Activated T-cell treated with anti-CD3 and anti-CD28 coated beads, Interleukin-2, amount 50 U/mL, for 1 hour (primary cell): ENCODE results near the gene BCKDHA.
"Not testable (repeated sequence)": the region's sequence is repeated elsewhere in the genome, so short reads cannot be mapped to it uniquely, and the experiment has no call there.

Source experiments
- DNase-seq: peaks from one replicate; pipeline ENCODE4 v3.0.0-alpha.2; 2020

Gene BCKDHA

GRCh38 chr19:41427647-41428480, 30.2 kb downstream of the BCKDHA start:
- DNase-seq: peak; percentile 38

GRCh38 chr19:41428481-41428859, 30.9 kb downstream of the BCKDHA start:
- DNase-seq: no peak

- no peak for DNase-seq
Measured at GRCh38 chr19:41430922-41431321, 33.3 kb downstream of the BCKDHA start.

GRCh38 chr19:41431426-41432386, 34.1 kb downstream of the BCKDHA start:
- DNase-seq: no peak

GRCh38 chr19:41433171-41433570, 35.6 kb downstream of the BCKDHA start:
- DNase-seq: no peak

- DNase-seq: no peak
Measured at GRCh38 chr19:41434450-41434849, 36.8 kb downstream of the BCKDHA start.

GRCh38 chr19:41435376-41435775, 37.8 kb downstream of the BCKDHA start:
- DNase-seq: not testable (repeated sequence)

GRCh38 chr19:41435936-41436673, 38.5 kb downstream of the BCKDHA start:
- DNase-seq: no peak

- DNase-seq: no peak
Measured at GRCh38 chr19:41436674-41436951, 39.0 kb downstream of the BCKDHA start.

- DNase-seq: no peak
Measured at GRCh38 chr19:41437944-41438574, 40.4 kb downstream of the BCKDHA start.

- peak; percentile 88 for DNase-seq
Measured at GRCh38 chr19:41439441-41440222, 42.0 kb downstream of the BCKDHA start, which contains the start of gene DMAC2. Gene DMAC2 (minus strand): TSS chr19:41439912. CDS start chr19:41439899, 13 bp downstream.

GRCh38 chr19:41441321-41441945, 43.8 kb downstream of the BCKDHA start:
- no peak for DNase-seq

GRCh38 chr19:41442473-41443355, 45.1 kb downstream of the BCKDHA start, which contains the start of gene ERICH4:
Gene ERICH4 (plus strand): TSS chr19:41443156. CDS start chr19:41443170, 14 bp downstream.
- no peak for DNase-seq

GRCh38 chr19:41443813-41444455, 46.3 kb downstream of the BCKDHA start:
- DNase-seq: no peak

GRCh38 chr19:41445575-41445974, 48.0 kb downstream of the BCKDHA start:
- DNase-seq: no peak

GRCh38 chr19:41447732-41448332, 50.2 kb downstream of the BCKDHA start:
- DNase-seq: no peak

GRCh38 chr19:41449079-41449864, 51.7 kb downstream of the BCKDHA start:
- DNase-seq: peak; percentile 78

GRCh38 chr19:41449865-41450178, 52.2 kb downstream of the BCKDHA start:
- no peak for DNase-seq
